BLaER1 (cell line): Measurements from ENCODE around the gene LYSMD3.

ENCODE experiments used
- H3K27ac ChIP-seq: shearing (Covaris generic); formaldehyde crosslinking; 2 replicates; pipeline ENCODE4 v1.8.1; 2022
- H3K27me3 ChIP-seq: shearing (Covaris generic); formaldehyde crosslinking; 2 replicates; pipeline ENCODE4 v1.8.1; 2022
- H3K36me3 ChIP-seq: shearing (Covaris generic); formaldehyde crosslinking; 2 replicates; pipeline ENCODE4 v1.8.1; 2022
- H3K4me1 ChIP-seq: shearing (Covaris generic); formaldehyde crosslinking; 2 replicates; pipeline ENCODE4 v1.8.1; 2022
- H3K4me2 ChIP-seq: shearing (Covaris generic); formaldehyde crosslinking; 2 replicates; pipeline ENCODE4 v1.8.1; 2022
- H3K4me3 ChIP-seq: shearing (Covaris generic); formaldehyde crosslinking; 2 replicates; pipeline ENCODE4 v1.8.1; 2022
- H3K9ac ChIP-seq: shearing (Covaris generic); formaldehyde crosslinking; 2 replicates; pipeline ENCODE4 v1.8.1; 2022
- H3K9me3 ChIP-seq: shearing (Covaris generic); formaldehyde crosslinking; 2 replicates; pipeline ENCODE4 v1.8.1; 2022
- H4K20me1 ChIP-seq: shearing (Covaris generic); formaldehyde crosslinking; 2 replicates; pipeline ENCODE4 v1.8.1; 2022
- Cebpa-rat ChIP-seq: shearing (Covaris generic); IDR thresholded peaks from 2 replicates; pipeline ENCODE4 v1.8.1; 2022

The LYSMD3 gene

GRCh38 chr5:90474235-90475107 is 54.9 kb downstream of the LYSMD3 start, which contains the start of the genes MBLAC2 and POLR3G:
Gene MBLAC2, minus strand, starts transcription at chr5:90474771. Its CDS starts 479 bp downstream, at chr5:90474292.
Gene POLR3G, plus strand, starts transcription at chr5:90474864. Its CDS starts 10,704 bp downstream, at chr5:90485568.
- Histone ChIP-seq H3K4me3 (peak within 1 kb of the TSS; percentile 90), H3K9ac (peak within 1 kb of the TSS; percentile 89), H4K20me1 (no peaks in the 10 kb centered on the region), H3K4me2 (peak within 1 kb of the TSS; percentile 83), H3K36me3 (peaks cover 14% of the 10 kb centered on the region), H3K27me3 (no peaks in the 10 kb centered on the region), H3K4me1 (peaks cover 35% of the 10 kb centered on the region), H3K9me3 (no peaks in the 10 kb centered on the region), H3K27ac (peak within 1 kb of the TSS; percentile 88)
- TF ChIP-seq Cebpa-rat = no peak

- no peaks in the 10 kb centered on the region for H4K20me1 ChIP-seq
- H3K4me1 ChIP-seq = peaks cover 35% of the 10 kb centered on the region
- peak overlapping the region; percentile 83 for H3K4me2 ChIP-seq
- H3K36me3 ChIP-seq = peaks cover 20% of the 10 kb centered on the region
- peak overlapping the region; percentile 88 for H3K27ac ChIP-seq
- H3K9me3 ChIP-seq = peaks cover 4% of the 10 kb centered on the region; the same call in 1 of the 2 replicates
- H3K27me3 ChIP-seq = no peaks in the 10 kb centered on the region
- peak overlapping the region; percentile 89 for H3K9ac ChIP-seq
- H3K4me3 ChIP-seq = peak overlapping the region; percentile 90
- no peak for TF ChIP-seq Cebpa-rat
These were observed 55.8 kb downstream of the LYSMD3 start for GRCh38 chr5:90473396-90474234.

- Histone ChIP-seq H3K9me3 (peaks cover 4% of the 10 kb centered on the region; the same call in 1 of the 2 replicates), H3K4me1 (peaks cover 35% of the 10 kb centered on the region), H4K20me1 (no peaks in the 10 kb centered on the region), H3K27ac (peak overlapping the region; percentile 88; the same call in 1 of the 2 replicates), H3K4me2 (peak overlapping the region; percentile 83), H3K9ac (peak overlapping the region; percentile 89), H3K27me3 (no peaks in the 10 kb centered on the region), H3K4me3 (peak overlapping the region; percentile 90), H3K36me3 (peaks cover 20% of the 10 kb centered on the region)
- TF ChIP-seq Cebpa-rat = no peak
These were observed 56.5 kb downstream of the LYSMD3 start for GRCh38 chr5:90472783-90473395.
